Measurements from ENCODE around the gene MCTP1. TPM values are rescaled to one million over a fixed set of nuclear protein-coding genes. Genes with fewer than 3 reads are reported as not detected.

Gene MCTP1
- total and polyA plus RNA-seq, 10 of the 15 experiments (the other 5 are each of a cell fraction or from before 2014, with no cell fraction given), result 12.6 to 45.9 (median 18.8) TPM

DNA sequence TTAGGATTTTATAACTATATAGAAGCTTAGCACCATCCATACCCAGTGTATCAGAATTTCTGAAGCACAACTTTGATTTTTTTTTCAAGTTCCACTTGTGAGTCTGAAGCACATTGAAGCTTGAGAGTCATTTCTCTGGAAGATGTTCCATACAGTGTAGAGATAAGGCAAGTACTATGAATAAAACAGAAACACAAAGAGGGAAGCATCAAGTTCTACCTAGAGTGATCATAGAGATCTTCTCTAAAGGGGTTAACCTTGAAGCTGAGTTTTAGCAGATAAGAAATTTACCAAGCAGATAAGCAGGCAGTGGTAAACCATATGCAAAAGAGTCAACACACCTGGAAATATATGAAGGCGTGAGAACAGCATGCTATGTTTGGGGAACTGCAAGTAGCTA lies 125.3 kb downstream of the MCTP1 start (continued):
- no peak for TF ChIP-seq STAT3 (IDR thresholded peaks at IDR 0.05; ENCODE audit: low read depth, low read length)
- no peak for TF ChIP-seq NFXL1 (IDR thresholded peaks at IDR 0.05; ENCODE audit: borderline replicate concordance)

DNA sequence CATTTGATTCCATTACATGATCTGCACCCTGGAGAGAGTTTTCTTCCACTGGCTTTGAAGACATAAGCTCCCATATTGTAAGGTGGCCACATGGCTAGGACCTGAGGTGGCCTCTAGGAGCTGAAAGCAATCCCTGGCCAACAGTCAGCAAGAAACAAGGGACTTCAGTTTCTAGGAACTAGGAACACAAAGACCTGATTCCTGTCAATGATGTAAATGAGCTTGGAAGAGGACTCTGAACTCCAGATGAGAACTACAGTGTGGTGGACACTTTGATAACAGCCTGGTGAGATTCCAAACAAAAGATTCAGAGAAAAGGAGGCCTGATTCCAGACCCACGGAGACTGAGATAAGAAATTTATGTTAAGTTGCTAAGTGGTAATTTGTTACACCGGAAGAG lies 129.0 kb downstream of the MCTP1 start:
- FAIRE-seq, result no peak
- ChIA-PET POLR2A (no interaction called here), CTCF (interaction anchor here (1.0 to 1.6 kb wide), 2 partner anchors 23 to 34 kb away, joined by 3 to 4 read pairs; no protein-coding TSS in a partner anchor)

More for the DNA sequence above, 129.0 kb downstream of the MCTP1 start:
- in situ Hi-C loops (cut with MboI), result no loop called here
- no peaks in the 10 kb centered on the region for H3K36me3 ChIP-seq (ENCODE audit: control insufficient read depth in 2 of 2, insufficient read depth in 2 of 2, low read length in 1 of 2)
- no TSS peak for BruUV-seq (replicated peaks)
- H2AFZ ChIP-seq (ENCODE audit: control insufficient read depth, low read depth, low read length), result no peak overlapping the region
- H3K27me3 ChIP-seq (replicated peaks in 1 of 2; ENCODE audit: control insufficient read depth in 2 of 2, insufficient read depth in 2 of 2, low read length in 1 of 2), result no peaks in the 10 kb centered on the region; a peak in 1 of 4 replicates
- WGBS (ENCODE audit: insufficient coverage, insufficient replicate concordance, low lambda C conversion rate, missing lambda C conversion rate), result 18% methylated on average over 2 of the region's 2 CpGs
- ChIA-PET SMC1A (ENCODE audit: uncharacterized antibody, unreplicated experiment) (interaction anchor here (0.5 to 2.0 kb wide), 6 partner anchors 10 to 301 kb away, joined by 3 to 4 read pairs (median 4); no protein-coding TSS in a partner anchor), RAD21 (ENCODE audit: unreplicated experiment) (interaction anchor here (0.9 kb wide), 1 partner anchor 188 kb away, joined by 3 read pairs; no protein-coding TSS in a partner anchor)
- H3K79me2 ChIP-seq (ENCODE audit: control insufficient read depth, insufficient read depth, low read length), result no peaks in the 10 kb centered on the region
- H3K9me3 ChIP-seq (replicated peaks; ENCODE audit: control insufficient read depth, insufficient read depth, low read length), result no peaks in the 10 kb centered on the region
- intact Hi-C loops (cut with micrococcal nuclease; ENCODE audit: unreplicated experiment), result no loop called here
- no peak for ATAC-seq
- H4K20me1 ChIP-seq (ENCODE audit: control insufficient read depth, insufficient read depth), result no peaks in the 10 kb centered on the region
- no peaks in the 10 kb centered on the region for H3K4me1 ChIP-seq (ENCODE audit: control insufficient read depth, insufficient read depth, low read length)
- DNase-seq (ENCODE audit: low read depth, low spot score), result no peak
- H3K4me3 ChIP-seq, result no peak overlapping the region
- H3K27ac ChIP-seq (ENCODE audit: control insufficient read depth, insufficient read depth), result no peak overlapping the region
- H3K9ac ChIP-seq (ENCODE audit: control insufficient read depth, insufficient read depth, low read length), result no peak overlapping the region
- no peak overlapping the region for H3K4me2 ChIP-seq (ENCODE audit: control insufficient read depth, insufficient read depth)
- TF ChIP-seq, protein P1, sequence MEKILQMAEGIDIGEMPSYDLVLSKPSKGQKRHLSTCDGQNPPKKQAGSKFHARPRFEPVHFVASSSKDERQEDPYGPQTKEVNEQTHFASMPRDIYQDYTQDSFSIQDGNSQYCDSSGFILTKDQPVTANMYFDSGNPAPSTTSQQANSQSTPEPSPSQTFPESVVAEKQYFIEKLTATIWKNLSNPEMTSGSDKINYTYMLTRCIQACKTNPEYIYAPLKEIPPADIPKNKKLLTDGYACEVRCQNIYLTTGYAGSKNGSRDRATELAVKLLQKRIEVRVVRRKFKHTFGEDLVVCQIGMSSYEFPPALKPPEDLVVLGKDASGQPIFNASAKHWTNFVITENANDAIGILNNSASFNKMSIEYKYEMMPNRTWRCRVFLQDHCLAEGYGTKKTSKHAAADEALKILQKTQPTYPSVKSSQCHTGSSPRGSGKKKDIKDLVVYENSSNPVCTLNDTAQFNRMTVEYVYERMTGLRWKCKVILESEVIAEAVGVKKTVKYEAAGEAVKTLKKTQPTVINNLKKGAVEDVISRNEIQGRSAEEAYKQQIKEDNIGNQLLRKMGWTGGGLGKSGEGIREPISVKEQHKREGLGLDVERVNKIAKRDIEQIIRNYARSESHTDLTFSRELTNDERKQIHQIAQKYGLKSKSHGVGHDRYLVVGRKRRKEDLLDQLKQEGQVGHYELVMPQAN (conservative IDR thresholded peaks at IDR 0.05), result no peak
- TF ChIP-seq CEBPB (IDR thresholded peaks at IDR 0.05; ENCODE audit: borderline replicate concordance in 1 of 2, low read depth in 2 of 2, low read length in 2 of 2), result no peak
- TF ChIP-seq YY1 (IDR thresholded peaks at IDR 0.05; ENCODE audit: low read depth, low read length), result no peak
- TF ChIP-seq POLR2AphosphoS5 (IDR thresholded peaks at IDR 0.05; ENCODE audit: low read length), result no peak
- TF ChIP-seq, protein P2, sequence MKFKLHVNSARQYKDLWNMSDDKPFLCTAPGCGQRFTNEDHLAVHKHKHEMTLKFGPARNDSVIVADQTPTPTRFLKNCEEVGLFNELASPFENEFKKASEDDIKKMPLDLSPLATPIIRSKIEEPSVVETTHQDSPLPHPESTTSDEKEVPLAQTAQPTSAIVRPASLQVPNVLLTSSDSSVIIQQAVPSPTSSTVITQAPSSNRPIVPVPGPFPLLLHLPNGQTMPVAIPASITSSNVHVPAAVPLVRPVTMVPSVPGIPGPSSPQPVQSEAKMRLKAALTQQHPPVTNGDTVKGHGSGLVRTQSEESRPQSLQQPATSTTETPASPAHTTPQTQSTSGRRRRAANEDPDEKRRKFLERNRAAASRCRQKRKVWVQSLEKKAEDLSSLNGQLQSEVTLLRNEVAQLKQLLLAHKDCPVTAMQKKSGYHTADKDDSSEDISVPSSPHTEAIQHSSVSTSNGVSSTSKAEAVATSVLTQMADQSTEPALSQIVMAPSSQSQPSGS (IDR thresholded peaks at IDR 0.05; ENCODE audit: low read length), result no peak
- TF ChIP-seq, protein P3, sequence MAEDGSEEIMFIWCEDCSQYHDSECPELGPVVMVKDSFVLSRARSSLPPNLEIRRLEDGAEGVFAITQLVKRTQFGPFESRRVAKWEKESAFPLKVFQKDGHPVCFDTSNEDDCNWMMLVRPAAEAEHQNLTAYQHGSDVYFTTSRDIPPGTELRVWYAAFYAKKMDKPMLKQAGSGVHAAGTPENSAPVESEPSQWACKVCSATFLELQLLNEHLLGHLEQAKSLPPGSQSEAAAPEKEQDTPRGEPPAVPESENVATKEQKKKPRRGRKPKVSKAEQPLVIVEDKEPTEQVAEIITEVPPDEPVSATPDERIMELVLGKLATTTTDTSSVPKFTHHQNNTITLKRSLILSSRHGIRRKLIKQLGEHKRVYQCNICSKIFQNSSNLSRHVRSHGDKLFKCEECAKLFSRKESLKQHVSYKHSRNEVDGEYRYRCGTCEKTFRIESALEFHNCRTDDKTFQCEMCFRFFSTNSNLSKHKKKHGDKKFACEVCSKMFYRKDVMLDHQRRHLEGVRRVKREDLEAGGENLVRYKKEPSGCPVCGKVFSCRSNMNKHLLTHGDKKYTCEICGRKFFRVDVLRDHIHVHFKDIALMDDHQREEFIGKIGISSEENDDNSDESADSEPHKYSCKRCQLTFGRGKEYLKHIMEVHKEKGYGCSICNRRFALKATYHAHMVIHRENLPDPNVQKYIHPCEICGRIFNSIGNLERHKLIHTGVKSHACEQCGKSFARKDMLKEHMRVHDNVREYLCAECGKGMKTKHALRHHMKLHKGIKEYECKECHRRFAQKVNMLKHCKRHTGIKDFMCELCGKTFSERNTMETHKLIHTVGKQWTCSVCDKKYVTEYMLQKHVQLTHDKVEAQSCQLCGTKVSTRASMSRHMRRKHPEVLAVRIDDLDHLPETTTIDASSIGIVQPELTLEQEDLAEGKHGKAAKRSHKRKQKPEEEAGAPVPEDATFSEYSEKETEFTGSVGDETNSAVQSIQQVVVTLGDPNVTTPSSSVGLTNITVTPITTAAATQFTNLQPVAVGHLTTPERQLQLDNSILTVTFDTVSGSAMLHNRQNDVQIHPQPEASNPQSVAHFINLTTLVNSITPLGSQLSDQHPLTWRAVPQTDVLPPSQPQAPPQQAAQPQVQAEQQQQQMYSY (CRISPR knock-in tag; IDR thresholded peaks at IDR 0.05), result no peak

Measured in GM12878 (cell line).